A549 (cell line): Measurements from ENCODE around the gene ZNF764. TPM values are rescaled to one million over a fixed set of nuclear protein-coding genes. Genes with fewer than 3 reads are reported as not detected.

Experiments used
- ATAC-seq, 2 experiments: fragments of 200-7000 bp in 1 of 2; fragments of >200 bp in 1 of 2; cut with Nextera tagmentation in 1 of 2; cut with Tn5 transposase in 1 of 2; 3 replicates each; pipeline versions ENCODE4 v1.8.0 to v1.9.1; 2018 to 2020; ENCODE audit warnings: mild to moderate bottlenecking in 1 of 2, moderate library complexity in 1 of 2
- CTCF ChIA-PET: fragments of 300-600 bp; sonication (Branson Sonifier 250); formaldehyde crosslinking; extraction: SDS; loops from one replicate; lab custom pipeline; 2021; ENCODE audit warnings: antibody characterized with exemption, inconsistent platforms; lab: Yijun Ruan, JAX
- POLR2A ChIA-PET: fragments of 350-600 bp; formaldehyde crosslinking; extraction: SDS; loops from one replicate; lab custom pipeline; 2021; ENCODE audit warnings: antibody characterized with exemption, inconsistent platforms; lab: Yijun Ruan, JAX
- DNase-seq, 2 experiments: peaks; one replicate each; pipeline versions ENCODE4 v3.0.0 to v3.0.0-alpha.2; 2011 to 2016; ENCODE audit warnings: low read depth in 1 of 2, low spot score in 1 of 2
- FAIRE-seq: peaks from 2 replicates; lab custom pipeline; 2011; peaks lifted over from hg19 to GRCh38; lab: Jason Lieb, UNC
- H3K27ac ChIP-seq, 2 experiments: fragments of >200 bp; sonication (Bioruptor Twin); formaldehyde crosslinking; 3 replicates each; pipeline ENCODE4 v1.5.1; 2016 to 2017
- H3K4me1 ChIP-seq: fragments of >200 bp; sonication (Bioruptor Twin); formaldehyde crosslinking; 3 replicates; pipeline ENCODE4 v1.6.1; 2016
- H3K4me2 ChIP-seq: fragments of >200 bp; sonication (Bioruptor Twin); formaldehyde crosslinking; 3 replicates; pipeline ENCODE4 v1.6.1; 2016
- H3K4me3 ChIP-seq: fragments of >200 bp; sonication (Bioruptor Twin); formaldehyde crosslinking; 3 replicates; pipeline ENCODE4 v1.5.1; 2016
- H3K9me3 ChIP-seq: fragments of >200 bp; sonication (Bioruptor Twin); formaldehyde crosslinking; 3 replicates; pipeline ENCODE4 v1.6.1; 2016
- BCL3 ChIP-seq: fragments of >200 bp; sonication (Bioruptor Twin); formaldehyde crosslinking; IDR thresholded peaks from 3 replicates; pipeline ENCODE4 v1.6.1; 2016
- CBX2 ChIP-seq: fragments of 200-600 bp; sonication (generic); IDR thresholded peaks from 2 replicates; pipeline ENCODE4 v1.6.1; 2016; ENCODE audit warnings: low read depth, mild to moderate bottlenecking, borderline replicate concordance
- CEBPB ChIP-seq, 2 experiments: fragments of >200 bp in 1 of 2; sonication (Bioruptor Twin) in 1 of 2; formaldehyde crosslinking in 1 of 2; IDR thresholded peaks; 2 replicates each; pipeline ENCODE4 v1.6.1; 2012 to 2016
- EHF ChIP-seq: fragments of 250-450 bp; sonication (Bioruptor Pico); IDR thresholded peaks from 2 replicates; pipeline ENCODE4 v1.5.0; 2020; ENCODE audit warnings: mild to moderate bottlenecking
- ESRRA ChIP-seq: fragments of 150-350 bp; IDR thresholded peaks from 2 replicates; pipeline ENCODE4 v1.6.1; 2014; ENCODE audit warnings: mild to moderate bottlenecking, low read length, borderline replicate concordance
- FOXS1 ChIP-seq: fragments of 250-450 bp; sonication (Bioruptor Pico); IDR thresholded peaks from 2 replicates; pipeline ENCODE4 v1.5.0; 2020; ENCODE audit warnings: mild to moderate bottlenecking, moderate library complexity
- HEYL ChIP-seq: fragments of 250-450 bp; sonication (Bioruptor Pico); IDR thresholded peaks from 2 replicates; pipeline ENCODE4 v1.8.0; 2021; ENCODE audit warnings: mild to moderate bottlenecking, moderate library complexity
- HOXA7 ChIP-seq: fragments of 250-450 bp; sonication (Bioruptor Pico); IDR thresholded peaks from 2 replicates; pipeline ENCODE4 v1.5.0; 2020; ENCODE audit warnings: mild to moderate bottlenecking, moderate library complexity
- HOXB5 ChIP-seq: fragments of 250-450 bp; sonication (Bioruptor Pico); IDR thresholded peaks from 2 replicates; pipeline ENCODE4 v1.5.0; 2020; ENCODE audit warnings: mild to moderate bottlenecking, moderate library complexity
- KDM1A ChIP-seq: fragments of 200-600 bp; sonication (generic); IDR thresholded peaks from 2 replicates; pipeline ENCODE4 v1.6.1; 2016; ENCODE audit warnings: low read depth, mild to moderate bottlenecking
- KDM5A ChIP-seq: fragments of 200-600 bp; sonication (generic); IDR thresholded peaks from 2 replicates; pipeline ENCODE4 v1.6.1; 2016; ENCODE audit warnings: antibody characterized with exemption, mild to moderate bottlenecking
- MAFK ChIP-seq: fragments of 450-650 bp; IDR thresholded peaks from 2 replicates; pipeline ENCODE4 v1.6.1; 2014; ENCODE audit not compliant: partially characterized antibody
- MAX ChIP-seq: IDR thresholded peaks from 2 replicates; pipeline ENCODE4 v1.6.1; 2012
- MYC ChIP-seq: IDR thresholded peaks from 2 replicates; pipeline ENCODE4 v1.6.1; 2012; ENCODE audit warnings: mild to moderate bottlenecking, inconsistent platforms, low read length, improper control_type of control experiment, borderline replicate concordance
- NFE2L2 ChIP-seq: fragments of 150-350 bp; conservative IDR thresholded peaks from 2 replicates; pipeline ENCODE4 v1.6.1; 2014; ENCODE audit warnings: low read length
- NPAS2 ChIP-seq: fragments of 250-450 bp; sonication (Bioruptor Pico); IDR thresholded peaks from 2 replicates; pipeline ENCODE4 v1.8.0; 2022; ENCODE audit warnings: mild to moderate bottlenecking, moderate library complexity, borderline replicate concordance
- POLR2A ChIP-seq: IDR thresholded peaks from 2 replicates; pipeline ENCODE4 v1.6.1; 2012; ENCODE audit warnings: mild to moderate bottlenecking, low read length
- RARB ChIP-seq: fragments of 250-450 bp; sonication (Bioruptor Pico); IDR thresholded peaks from 2 replicates; pipeline ENCODE4 v1.8.0; 2021; ENCODE audit warnings: mild to moderate bottlenecking, moderate library complexity
- RCOR1 ChIP-seq: fragments of 150-350 bp; IDR thresholded peaks from 2 replicates; pipeline ENCODE4 v1.6.1; 2014; ENCODE audit warnings: antibody characterized with exemption, low read length, low read depth
- REST ChIP-seq: fragments of 200-600 bp; sonication (generic); IDR thresholded peaks from 2 replicates; pipeline ENCODE4 v1.6.1; 2016; ENCODE audit warnings: antibody characterized with exemption, mild to moderate bottlenecking, moderate library complexity
- RNF2 ChIP-seq: fragments of 200-600 bp; sonication (generic); IDR thresholded peaks from 2 replicates; pipeline ENCODE4 v1.6.1; 2016; ENCODE audit warnings: low read depth, mild to moderate bottlenecking, antibody characterized with exemption, moderate library complexity, borderline replicate concordance
- TFCP2L1 ChIP-seq: fragments of 250-450 bp; sonication (Bioruptor Pico); IDR thresholded peaks from 2 replicates; pipeline ENCODE4 v1.5.0; 2021; ENCODE audit warnings: mild to moderate bottlenecking
- ZFP36 ChIP-seq: fragments of 450-650 bp; IDR thresholded peaks from 2 replicates; pipeline ENCODE4 v1.6.1; 2014; ENCODE audit warnings: borderline replicate concordance; ENCODE audit not compliant: partially characterized antibody
- ZSCAN20 ChIP-seq: fragments of 250-450 bp; sonication (Bioruptor Pico); IDR thresholded peaks from 2 replicates; pipeline ENCODE4 v1.8.0; 2022; ENCODE audit warnings: mild to moderate bottlenecking, moderate library complexity
- WGBS: methylation state at CpG from one replicate; pipeline ENCODE4 v1.1.6; 2017; ENCODE audit errors: missing lambda C conversion rate; 5-methylcytosine and 5-hydroxymethylcytosine counted together
- polyA plus RNA-seq, 4 experiments: library from polyadenylated mRNA; depleted of rRNA in 3 of 4; stranded (reverse); fragments of >200 nt; fragmentation: RNase III in 1 of 4; extraction: RNeasy Plus Mini Kit Qiagen cat#74134 plus additional on column Dnase treatment in 1 of 4; gene quantifications; 2 replicates in 3 of 4; 3 replicates in 1 of 4; pipeline ENCODE4 v1.2.3, GENCODE V29; 2011 to 2017

Gene ZNF764
- polyA plus RNA-seq, 2 of the 4 experiments (the other 2 are of a cell fraction): 2.9 to 4.0 TPM

- ATAC-seq (no peak), DNase-seq (no peak), FAIRE-seq (no peak)
- POLR2A ChIA-PET: no interaction called here
- Histone ChIP-seq H3K4me1 (peaks cover 19% of the 10 kb centered on the region), H3K27ac (no peak overlapping the region), H3K4me3 (no peak overlapping the region), H3K4me2 (no peak overlapping the region), H3K9me3 (no peaks in the 10 kb centered on the region)
- CTCF ChIA-PET: interaction anchor here (1.0 to 5.0 kb wide), 3 partner anchors 20 to 102 kb away, joined by 3 to 19 read pairs (median 4); partner anchors contain the start of gene DCTPP1
- TF ChIP-seq POLR2A (no peak), NFE2L2 (no peak), MYC (no peak), RNF2 (no peak), ZFP36 (no peak), ZSCAN20 (CRISPR knock-in tag) (no peak), TFCP2L1 (CRISPR knock-in tag) (no peak), EHF (CRISPR knock-in tag) (no peak), HOXB5 (CRISPR knock-in tag) (no peak), RCOR1 (no peak), BCL3 (no peak), MAX (no peak), KDM5A (no peak), ESRRA (no peak)
- WGBS: 93% methylated on average over 38 of the region's 57 CpGs
These were observed 25.7 kb downstream of the ZNF764 start for GRCh38 chr16:30532285-30533145.

GRCh38 chr16:30530163-30531037 lies 27.8 kb downstream of the ZNF764 start:
- Histone ChIP-seq H3K4me1 (peaks cover 17% of the 10 kb centered on the region), H3K4me2 (no peak overlapping the region), H3K27ac (no peak overlapping the region), H3K4me3 (no peak overlapping the region), H3K9me3 (no peaks in the 10 kb centered on the region)
- ChIA-PET CTCF (interaction anchor here (0.7 to 5.0 kb wide), 7 partner anchors 32 to 109 kb away, joined by 3 to 19 read pairs (median 3); partner anchors contain the start of gene DCTPP1), POLR2A (interaction anchor here (0.6 to 2.5 kb wide), 2 partner anchors 15 to 28 kb away, joined by 3 to 9 read pairs; partner anchors contain the start of gene ZNF764)
- 82% methylated on average over 13 of the region's 13 CpGs for WGBS
- DNase-seq: no peak
- no peak for ATAC-seq
- TF ChIP-seq CBX2: no peak
- no peak for TF ChIP-seq MAFK
- TF ChIP-seq HOXA7 (CRISPR knock-in tag): no peak
- TF ChIP-seq FOXS1 (CRISPR knock-in tag): no peak
- no peak for TF ChIP-seq NPAS2 (CRISPR knock-in tag)
- no peak for TF ChIP-seq ESRRA
- TF ChIP-seq REST: no peak
- TF ChIP-seq ZFP36: no peak
- TF ChIP-seq RARB (CRISPR knock-in tag): no peak
- no peak for TF ChIP-seq CEBPB (IDR thresholded peaks at IDR 0.05)
- TF ChIP-seq HEYL (CRISPR knock-in tag): no peak
- no peak for TF ChIP-seq KDM1A
- no peak for FAIRE-seq
